ENCODE results near the gene C1orf50.
A peak's percentile ranks its signal among the peaks of the same experiment; 100 is the strongest.

C1orf50 gene

GRCh38 chr1:42758641-42759040, 8.4 kb upstream of the C1orf50 start:
- no peak for DNase-seq (ENCODE audit: low read depth in 2 of 2)

- DNase-seq (ENCODE audit: low read depth in 2 of 2) = no peak
These were observed 7.9 kb upstream of the C1orf50 start for GRCh38 chr1:42759114-42759513.

- no peak for DNase-seq (ENCODE audit: low read depth in 2 of 2)
These were observed 5.5 kb upstream of the C1orf50 start for GRCh38 chr1:42761567-42761966.

- DNase-seq (ENCODE audit: low read depth in 2 of 2) = no peak
These were observed 4.8 kb upstream of the C1orf50 start for GRCh38 chr1:42762269-42762668.

GRCh38 chr1:42765269-42765668, 1.8 kb upstream of the C1orf50 start:
- no peak for DNase-seq (ENCODE audit: low read depth in 2 of 2)

GRCh38 chr1:42765832-42766740, 963 bp upstream of the C1orf50 start:
- peak; percentile 65 to 68 for DNase-seq (ENCODE audit: low read depth in 2 of 2)

- DNase-seq (ENCODE audit: low read depth in 2 of 2) = no peak
These were observed 506 bp downstream of the C1orf50 start for GRCh38 chr1:42767510-42768000.

- DNase-seq (ENCODE audit: low read depth in 2 of 2) = no peak
These were observed 1.1 kb downstream of the C1orf50 start for GRCh38 chr1:42768172-42768571.

- no peak for DNase-seq (ENCODE audit: low read depth in 2 of 2)
These were observed 2.8 kb downstream of the C1orf50 start for GRCh38 chr1:42769811-42770210.

GRCh38 chr1:42773420-42773819, 6.4 kb downstream of the C1orf50 start:
- DNase-seq (ENCODE audit: low read depth in 2 of 2) = no peak

- DNase-seq (ENCODE audit: low read depth in 2 of 2) = no peak
These were observed 8.0 kb downstream of the C1orf50 start for GRCh38 chr1:42774928-42775526.

GRCh38 chr1:42776502-42776901, 9.5 kb downstream of the C1orf50 start:
- no peak for DNase-seq (ENCODE audit: low read depth in 2 of 2)

GRCh38 chr1:42777852-42778251, 10.8 kb downstream of the C1orf50 start:
- DNase-seq (ENCODE audit: low read depth in 2 of 2) = no peak

GRCh38 chr1:42779725-42780124, 12.7 kb downstream of the C1orf50 start:
- no peak for DNase-seq (ENCODE audit: low read depth in 2 of 2)

GRCh38 chr1:42780176-42780575, 13.1 kb downstream of the C1orf50 start:
- no peak for DNase-seq (ENCODE audit: low read depth in 2 of 2)

GRCh38 chr1:42783092-42783491, 16.0 kb downstream of the C1orf50 start:
- DNase-seq (ENCODE audit: low read depth in 2 of 2) = no peak

- no peak for DNase-seq (ENCODE audit: low read depth in 2 of 2)
These were observed 17.5 kb downstream of the C1orf50 start for GRCh38 chr1:42784547-42784945.

- DNase-seq (ENCODE audit: low read depth in 2 of 2) = no peak
These were observed 18.1 kb downstream of the C1orf50 start, which contains the start of gene TMEM269 for GRCh38 chr1:42784946-42785693. Gene TMEM269 (plus strand): TSS chr1:42784991. CDS start chr1:42789894, 4,903 bp downstream.

- no peak for DNase-seq (ENCODE audit: low read depth in 2 of 2)
These were observed 19.0 kb downstream of the C1orf50 start for GRCh38 chr1:42786097-42786496.

GRCh38 chr1:42788021-42788420, 21.0 kb downstream of the C1orf50 start:
- no peak for DNase-seq (ENCODE audit: low read depth in 2 of 2)

- DNase-seq (ENCODE audit: low read depth in 2 of 2) = no peak
These were observed 26.8 kb downstream of the C1orf50 start for GRCh38 chr1:42793824-42794223.

- DNase-seq (ENCODE audit: low read depth in 2 of 2) = no peak
These were observed 30.4 kb downstream of the C1orf50 start for GRCh38 chr1:42797414-42797813.
